Measurements from ENCODE around the gene AKAIN1.

Gene AKAIN1

DNA sequence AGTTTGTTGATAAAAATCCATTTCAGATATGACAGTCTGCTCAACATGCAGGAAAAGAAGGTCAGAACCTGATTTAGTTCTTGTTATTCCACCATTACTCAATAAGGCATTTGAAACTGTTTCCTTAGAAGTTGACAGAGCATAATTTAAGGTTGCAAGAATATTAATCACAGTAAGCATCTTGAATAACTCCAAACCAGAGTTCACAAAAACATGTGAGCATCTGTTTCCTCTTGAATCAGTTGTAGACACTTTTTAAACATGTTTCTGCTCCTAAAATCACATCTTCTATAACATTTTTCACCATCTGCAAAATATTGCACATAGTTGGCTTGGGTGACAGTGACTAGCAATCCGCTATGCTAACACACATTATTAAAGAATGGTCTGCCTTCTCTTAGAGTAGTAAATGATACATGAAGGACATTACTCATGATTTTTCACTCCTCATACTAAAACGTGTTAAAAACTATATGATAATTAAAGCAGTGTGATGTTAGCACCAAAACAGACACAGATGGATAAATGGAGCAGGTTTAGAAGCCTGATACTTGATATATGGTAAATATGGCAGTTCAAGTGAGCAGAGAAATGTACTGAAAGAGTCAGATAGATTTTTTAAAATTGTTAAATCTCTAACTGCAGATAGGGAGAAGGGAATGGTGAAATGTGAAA, 30.3 kb downstream of the AKAIN1 start:
- no peak for DNase-seq (ENCODE audit: low read depth)
- in situ Hi-C loops (cut with HindIII; ENCODE audit: low sequenced_read_pairs): no loop called here
- no peak overlapping the region for H3K4me3 ChIP-seq (ENCODE audit: low read depth, low read length)
- no peak for TF ChIP-seq CTCF (IDR thresholded peaks at IDR 0.05; ENCODE audit: low read depth, low read length, missing control alignments)

- in situ Hi-C loops (cut with HindIII; ENCODE audit: low sequenced_read_pairs): no loop called here
- no peak for DNase-seq (ENCODE audit: low read depth)
- no peak for TF ChIP-seq CTCF (IDR thresholded peaks at IDR 0.05; ENCODE audit: low read depth, low read length, missing control alignments)
- no peak overlapping the region for H3K4me3 ChIP-seq (ENCODE audit: low read depth, low read length)
These were observed 32.2 kb downstream of the AKAIN1 start for GRCh38 chr18:5164903-5165302.

GRCh38 chr18:5162111-5162510, 34.9 kb downstream of the AKAIN1 start:
- no peak overlapping the region for H3K4me3 ChIP-seq (ENCODE audit: low read depth, low read length)
- DNase-seq (ENCODE audit: low read depth): no peak
- in situ Hi-C loops (cut with HindIII; ENCODE audit: low sequenced_read_pairs): no loop called here
- no peak for TF ChIP-seq CTCF (IDR thresholded peaks at IDR 0.05; ENCODE audit: low read depth, low read length, missing control alignments)

DNA sequence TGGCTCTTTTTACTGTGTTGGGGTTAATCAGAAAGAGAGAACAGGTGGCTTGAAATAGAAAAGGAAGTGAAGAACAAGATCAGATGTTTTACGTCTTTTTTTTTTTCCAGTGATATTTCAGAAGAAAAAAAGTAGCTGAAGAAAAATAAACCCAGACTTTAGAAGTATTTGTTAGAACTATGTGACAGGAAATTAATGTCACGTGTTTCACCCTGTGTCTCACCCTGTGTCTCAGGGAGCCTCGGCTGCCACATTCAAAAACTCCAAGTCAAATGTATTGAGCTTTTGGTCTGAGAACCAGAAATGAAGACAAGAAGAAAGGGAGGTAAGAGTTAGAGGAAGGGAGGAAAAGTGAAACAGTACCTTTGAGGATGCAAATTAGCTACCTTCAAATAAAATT, 38.0 kb downstream of the AKAIN1 start:
- TF ChIP-seq CTCF (IDR thresholded peaks at IDR 0.05; ENCODE audit: low read depth, low read length, missing control alignments): no peak
- H3K4me3 ChIP-seq (ENCODE audit: low read depth, low read length): no peak overlapping the region
- no peak for DNase-seq (ENCODE audit: low read depth)
- in situ Hi-C loops (cut with HindIII; ENCODE audit: low sequenced_read_pairs): no loop called here

GRCh38 chr18:5158587-5158986, 38.5 kb downstream of the AKAIN1 start:
- no peak for DNase-seq (ENCODE audit: low read depth)
- in situ Hi-C loops (cut with HindIII; ENCODE audit: low sequenced_read_pairs): no loop called here
- no peak for TF ChIP-seq CTCF (IDR thresholded peaks at IDR 0.05; ENCODE audit: low read depth, low read length, missing control alignments)
- H3K4me3 ChIP-seq (ENCODE audit: low read depth, low read length): no peak overlapping the region

- in situ Hi-C loops (cut with HindIII; ENCODE audit: low sequenced_read_pairs): no loop called here
- TF ChIP-seq CTCF (IDR thresholded peaks at IDR 0.05; ENCODE audit: low read depth, low read length, missing control alignments): no peak
- no peak overlapping the region for H3K4me3 ChIP-seq (ENCODE audit: low read depth, low read length)
- DNase-seq (ENCODE audit: low read depth): no peak
These were observed 38.9 kb downstream of the AKAIN1 start for GRCh38 chr18:5158172-5158571.

Measured in astrocyte of the cerebellum (primary cell).